GM03348 (cell line): ENCODE results near the gene TMEM203.

ENCODE experiments used
- DNase-seq: peaks from one replicate; pipeline ENCODE4 v3.0.0; 2012; ENCODE audit warnings: low spot score

Gene TMEM203

GRCh38 chr9:137178201-137178938 is 27.1 kb downstream of the TMEM203 start:
- no peak for DNase-seq

GRCh38 chr9:137176302-137177182 is 28.9 kb downstream of the TMEM203 start:
- DNase-seq: peak; percentile 46

- DNase-seq: no peak
Observed at GRCh38 chr9:137175345-137175961, 30.0 kb downstream of the TMEM203 start.

GRCh38 chr9:137174722-137175293 is 30.6 kb downstream of the TMEM203 start:
- DNase-seq: no peak

GRCh38 chr9:137173796-137174664 is 31.4 kb downstream of the TMEM203 start:
- no peak for DNase-seq

GRCh38 chr9:137172901-137173795 is 32.3 kb downstream of the TMEM203 start:
- no peak for DNase-seq

GRCh38 chr9:137171149-137171900 is 34.1 kb downstream of the TMEM203 start:
- DNase-seq: no peak

- DNase-seq: no peak
Observed at GRCh38 chr9:137170486-137171148, 34.8 kb downstream of the TMEM203 start.

GRCh38 chr9:137169896-137170358 is 35.5 kb downstream of the TMEM203 start, which contains the start of gene LRRC26:
LRRC26 (minus strand) TSS chr9:137170051; CDS start chr9:137169943, 108 bp downstream.
- DNase-seq: no peak

- peak; percentile 59 for DNase-seq
Observed at GRCh38 chr9:137168904-137169856, 36.3 kb downstream of the TMEM203 start.

- no peak for DNase-seq
Observed at GRCh38 chr9:137168573-137168903, 36.9 kb downstream of the TMEM203 start.

GRCh38 chr9:137167747-137168572 is 37.5 kb downstream of the TMEM203 start:
- no peak for DNase-seq

- DNase-seq: no peak
Observed at GRCh38 chr9:137167277-137167746, 38.1 kb downstream of the TMEM203 start.

GRCh38 chr9:137166380-137167229 is 38.8 kb downstream of the TMEM203 start:
- DNase-seq: no peak

- no peak for DNase-seq
Observed at GRCh38 chr9:137165250-137165836, 40.1 kb downstream of the TMEM203 start.
